ENCODE data around the gene MATN3. TPM values are rescaled to one million over a fixed set of nuclear protein-coding genes. Genes with fewer than 3 reads are reported as not detected.

Gene MATN3
- total and polyA plus RNA-seq, 9 of the 15 experiments (the other 6 are each of a cell fraction or from before 2014, with no cell fraction given): not detected

GRCh38 chr2:20051532-20052228, 39.2 kb upstream of the MATN3 start, which contains the start of gene LAPTM4A (continued):
- no peak for TF ChIP-seq CHD7 (IDR thresholded peaks at IDR 0.05; ENCODE audit: low read depth, low read length)

Measured in K562 (cell line).